ENCODE measurements around the gene KSR1. TPM values are rescaled to one million over a fixed set of nuclear protein-coding genes. Genes with fewer than 3 reads are reported as not detected.
"Not testable (repeated sequence)": the region's sequence is repeated elsewhere in the genome, so short reads cannot be mapped to it uniquely, and the experiment has no call there.

KSR1 gene
- total and polyA plus RNA-seq, 4 donors = 23.0 to 71.1 (median 47.0) TPM

DNA sequence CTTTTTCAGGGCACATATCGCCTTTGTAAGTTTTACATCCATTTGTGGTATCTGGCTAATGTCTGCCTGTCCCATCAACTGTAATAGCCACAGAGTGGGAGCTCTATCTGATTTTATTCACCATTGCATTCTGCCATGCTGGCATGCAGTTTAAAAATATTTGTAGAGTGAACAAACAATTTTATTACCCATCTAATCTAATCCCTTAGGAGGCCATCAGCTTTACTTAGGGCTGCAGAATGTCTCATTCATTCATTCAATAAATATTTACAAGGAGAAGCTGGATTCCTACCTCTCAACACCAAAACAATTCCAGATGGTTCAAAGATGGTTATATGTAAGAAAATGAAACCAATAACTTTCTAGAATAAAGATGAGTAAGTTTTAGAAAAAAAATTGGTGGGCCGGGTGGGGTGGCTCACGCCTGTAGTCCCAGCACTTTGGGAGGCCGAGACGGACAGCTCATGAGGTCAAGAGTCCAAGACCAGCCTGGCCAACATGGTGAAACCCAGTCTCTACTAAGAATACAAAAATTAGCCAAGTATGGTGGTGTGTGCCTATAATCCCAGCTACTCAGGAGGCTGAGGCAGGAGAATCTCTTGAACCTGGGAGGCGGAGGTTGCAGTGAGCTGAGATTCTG, 20.7 kb upstream of the KSR1 start:
- H3K4me1 ChIP-seq (ENCODE audit: control insufficient read depth, insufficient read depth, low read length); H3K36me3 ChIP-seq (ENCODE audit: control insufficient read depth, insufficient read depth, low read length); H3K4me3 ChIP-seq (ENCODE audit: low read depth, low read length); DNase-seq (ENCODE audit: low read depth in 4 of 6, low spot score in 6 of 6); H3K27me3 ChIP-seq (ENCODE audit: control insufficient read depth, insufficient read depth, low read length); H3K27ac ChIP-seq (ENCODE audit: low read depth, low read length); H3K9me3 ChIP-seq (ENCODE audit: control insufficient read depth, insufficient read depth, low read length): not testable (repeated sequence)
- WGBS (ENCODE audit: insufficient coverage) = 78% methylated on average over 4 of the region's 6 CpGs

DNA sequence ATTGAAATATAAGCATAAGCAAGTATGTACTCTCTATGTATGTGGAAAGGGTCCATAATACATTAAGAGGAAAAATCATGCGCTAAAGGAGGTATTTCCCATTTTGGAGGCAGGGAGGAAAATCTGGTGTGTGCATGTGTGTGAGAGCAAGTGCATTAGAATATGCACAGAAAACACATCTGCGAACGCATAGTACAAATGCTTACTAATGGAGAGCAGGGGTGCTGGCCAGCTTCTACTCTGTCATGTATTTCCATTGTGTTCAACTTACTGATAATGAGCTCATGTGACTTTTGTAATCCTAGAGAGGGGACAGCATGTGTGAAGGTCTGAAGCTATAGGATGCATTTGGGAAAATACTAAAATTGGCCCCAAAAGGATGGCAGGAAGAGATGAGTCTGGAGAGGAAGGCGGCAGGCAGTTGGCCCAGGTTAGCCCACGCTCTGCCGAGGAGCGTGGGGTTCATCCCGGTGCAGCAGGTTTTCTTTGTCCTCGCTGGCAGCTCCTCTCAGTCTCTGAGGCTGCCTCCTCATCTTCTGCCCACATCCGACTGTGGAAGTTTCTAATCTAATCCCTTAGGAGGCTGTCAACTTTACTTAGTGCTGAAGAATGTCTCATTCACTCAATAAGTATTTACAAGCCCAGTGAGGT, 17.8 kb upstream of the KSR1 start:
- Histone ChIP-seq H3K36me3 (ENCODE audit: control insufficient read depth, insufficient read depth, low read length) (no peaks in the 10 kb centered on the region), H3K4me1 (ENCODE audit: control insufficient read depth, insufficient read depth, low read length) (no peaks in the 10 kb centered on the region), H3K9me3 (ENCODE audit: control insufficient read depth, insufficient read depth, low read length) (no peaks in the 10 kb centered on the region), H3K27ac (ENCODE audit: low read depth, low read length) (no peak overlapping the region), H3K4me3 (ENCODE audit: low read depth, low read length) (no peak overlapping the region), H3K27me3 (ENCODE audit: control insufficient read depth, insufficient read depth, low read length) (no peaks in the 10 kb centered on the region)
- WGBS (ENCODE audit: insufficient coverage) = 90% methylated on average over 9 of the region's 10 CpGs
- no peak for DNase-seq (ENCODE audit: low read depth in 4 of 6, low spot score in 6 of 6)

DNA sequence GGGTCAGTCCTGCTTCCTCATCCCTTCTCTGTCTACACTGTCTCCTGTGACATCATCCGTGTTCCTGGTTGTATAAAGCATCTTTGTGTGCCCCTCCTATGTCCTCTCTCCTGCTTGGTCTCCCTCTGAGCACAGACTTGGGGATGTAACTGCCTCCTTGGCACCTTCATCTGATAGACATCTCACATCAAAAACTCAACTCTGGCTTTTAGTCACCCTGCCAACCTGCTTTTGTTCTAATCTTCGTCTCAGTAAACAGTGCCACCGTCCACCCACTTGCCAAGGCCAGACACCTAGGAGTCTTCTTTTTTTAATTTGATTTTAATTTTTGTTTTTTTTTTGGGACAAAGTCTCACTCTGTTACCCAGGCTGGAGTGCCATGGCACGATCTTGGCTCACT, 16.9 kb upstream of the KSR1 start:
- Histone ChIP-seq H3K9me3 (ENCODE audit: control insufficient read depth, insufficient read depth, low read length) (no peaks in the 10 kb centered on the region), H3K36me3 (ENCODE audit: control insufficient read depth, insufficient read depth, low read length) (no peaks in the 10 kb centered on the region), H3K27me3 (ENCODE audit: control insufficient read depth, insufficient read depth, low read length) (no peaks in the 10 kb centered on the region), H3K4me3 (ENCODE audit: low read depth, low read length) (no peak overlapping the region), H3K4me1 (ENCODE audit: control insufficient read depth, insufficient read depth, low read length) (no peaks in the 10 kb centered on the region), H3K27ac (ENCODE audit: low read depth, low read length) (no peak overlapping the region)
- no peak for DNase-seq (ENCODE audit: low read depth in 4 of 6, low spot score in 6 of 6)
- WGBS (ENCODE audit: insufficient coverage) = 67% methylated on average over 3 of the region's 4 CpGs

GRCh38 chr17:27442702-27443101, 13.5 kb upstream of the KSR1 start:
- H3K27me3 ChIP-seq (ENCODE audit: control insufficient read depth, insufficient read depth, low read length) = no peaks in the 10 kb centered on the region
- H3K36me3 ChIP-seq (ENCODE audit: control insufficient read depth, insufficient read depth, low read length) = no peaks in the 10 kb centered on the region
- no peaks in the 10 kb centered on the region for H3K9me3 ChIP-seq (ENCODE audit: control insufficient read depth, insufficient read depth, low read length)
- 28% methylated on average over 3 of the region's 5 CpGs for WGBS (ENCODE audit: insufficient coverage)
- no peak overlapping the region for H3K4me3 ChIP-seq (ENCODE audit: low read depth, low read length)
- no peak overlapping the region for H3K27ac ChIP-seq (ENCODE audit: low read depth, low read length)
- H3K4me1 ChIP-seq (ENCODE audit: control insufficient read depth, insufficient read depth, low read length) = no peaks in the 10 kb centered on the region
- no peak for DNase-seq (ENCODE audit: low read depth in 4 of 6, low spot score in 6 of 6)

- H3K4me3 ChIP-seq (ENCODE audit: low read depth, low read length) = no peak overlapping the region
- no peaks in the 10 kb centered on the region for H3K27me3 ChIP-seq (ENCODE audit: control insufficient read depth, insufficient read depth, low read length)
- no peaks in the 10 kb centered on the region for H3K36me3 ChIP-seq (ENCODE audit: control insufficient read depth, insufficient read depth, low read length)
- H3K9me3 ChIP-seq (ENCODE audit: control insufficient read depth, insufficient read depth, low read length) = no peaks in the 10 kb centered on the region
- no peak overlapping the region for H3K27ac ChIP-seq (ENCODE audit: low read depth, low read length)
- WGBS (ENCODE audit: insufficient coverage) = 89% methylated on average over 3 of the region's 6 CpGs
- no peaks in the 10 kb centered on the region for H3K4me1 ChIP-seq (ENCODE audit: control insufficient read depth, insufficient read depth, low read length)
- DNase-seq (ENCODE audit: low read depth in 4 of 6, low spot score in 6 of 6) = no peak
These were observed 12.8 kb upstream of the KSR1 start for GRCh38 chr17:27443491-27443890.

DNA sequence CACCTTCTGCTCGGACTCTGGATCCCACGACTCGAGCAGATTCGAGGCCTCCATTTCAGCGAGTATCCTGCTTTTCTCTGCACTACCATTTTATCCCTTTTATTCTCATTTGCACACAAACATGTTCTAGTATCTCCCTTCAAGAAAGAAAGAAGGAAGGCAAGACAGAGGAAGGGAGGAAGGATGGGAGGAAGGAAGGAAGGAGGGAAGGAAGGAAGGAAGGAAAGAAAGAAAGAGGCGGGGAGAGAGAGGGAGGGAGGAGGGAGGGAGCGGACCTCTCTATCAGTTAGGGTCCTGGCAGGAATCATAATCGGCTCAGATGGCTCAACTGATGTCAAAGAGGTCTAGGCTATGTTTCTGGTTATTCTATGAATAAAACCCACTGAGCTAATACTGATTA, 10.3 kb upstream of the KSR1 start:
- H3K27ac ChIP-seq (ENCODE audit: low read depth, low read length) = no peak overlapping the region

GRCh38 chr17:27446569-27447301, 9.5 kb upstream of the KSR1 start:
- H3K27ac ChIP-seq (ENCODE audit: low read depth, low read length) = no peak overlapping the region
- H3K36me3 ChIP-seq (ENCODE audit: control insufficient read depth, insufficient read depth, low read length) = no peaks in the 10 kb centered on the region
- no peaks in the 10 kb centered on the region for H3K27me3 ChIP-seq (ENCODE audit: control insufficient read depth, insufficient read depth, low read length)
- H3K4me1 ChIP-seq (ENCODE audit: control insufficient read depth, insufficient read depth, low read length) = no peaks in the 10 kb centered on the region
- peak in 1 of 6 donors; percentile 33 for DNase-seq (ENCODE audit: low read depth in 4 of 6, low spot score in 6 of 6)
- no peak overlapping the region for H3K4me3 ChIP-seq (ENCODE audit: low read depth, low read length)
- 100% methylated on average over 1 of the region's 6 CpGs for WGBS (ENCODE audit: insufficient coverage)
- no peaks in the 10 kb centered on the region for H3K9me3 ChIP-seq (ENCODE audit: control insufficient read depth, insufficient read depth, low read length)

More for the DNA sequence above, 10.3 kb upstream of the KSR1 start:
- H3K9me3 ChIP-seq (ENCODE audit: control insufficient read depth, insufficient read depth, low read length) = no peaks in the 10 kb centered on the region
- no peaks in the 10 kb centered on the region for H3K4me1 ChIP-seq (ENCODE audit: control insufficient read depth, insufficient read depth, low read length)
- WGBS (ENCODE audit: insufficient coverage) = 88% methylated on average over 1 of the region's 8 CpGs
- H3K4me3 ChIP-seq (ENCODE audit: low read depth, low read length) = no peak overlapping the region
- no peak for DNase-seq (ENCODE audit: low read depth in 4 of 6, low spot score in 6 of 6)
- no peaks in the 10 kb centered on the region for H3K36me3 ChIP-seq (ENCODE audit: control insufficient read depth, insufficient read depth, low read length)
- H3K27me3 ChIP-seq (ENCODE audit: control insufficient read depth, insufficient read depth, low read length) = no peaks in the 10 kb centered on the region

DNA sequence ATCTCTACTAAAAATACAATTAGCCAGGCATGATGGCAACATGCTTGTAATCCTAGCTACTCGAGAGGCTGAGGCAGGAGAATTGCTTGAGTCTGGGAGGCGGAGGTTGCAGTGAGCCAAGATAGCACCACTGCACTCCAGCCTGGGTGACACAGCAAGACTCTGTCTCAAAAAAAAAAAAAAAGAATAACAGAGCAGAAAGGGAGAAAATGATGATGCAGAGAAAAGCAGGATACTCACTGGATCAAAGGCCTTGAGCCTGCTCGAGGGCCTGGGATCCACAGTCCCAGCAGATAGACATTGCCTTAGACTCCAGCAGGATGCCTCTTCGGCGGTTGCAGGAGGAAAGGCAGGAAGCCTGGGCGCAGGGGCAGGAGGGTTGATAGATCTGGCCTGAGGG, 7.7 kb upstream of the KSR1 start:
- H3K9me3 ChIP-seq (ENCODE audit: control insufficient read depth, insufficient read depth, low read length); H3K27ac ChIP-seq (ENCODE audit: low read depth, low read length); H3K4me1 ChIP-seq (ENCODE audit: control insufficient read depth, insufficient read depth, low read length); DNase-seq (ENCODE audit: low read depth in 4 of 6, low spot score in 6 of 6); H3K36me3 ChIP-seq (ENCODE audit: control insufficient read depth, insufficient read depth, low read length); H3K4me3 ChIP-seq (ENCODE audit: low read depth, low read length); H3K27me3 ChIP-seq (ENCODE audit: control insufficient read depth, insufficient read depth, low read length): not testable (repeated sequence)
- 84% methylated on average over 5 of the region's 6 CpGs for WGBS (ENCODE audit: insufficient coverage)

DNA sequence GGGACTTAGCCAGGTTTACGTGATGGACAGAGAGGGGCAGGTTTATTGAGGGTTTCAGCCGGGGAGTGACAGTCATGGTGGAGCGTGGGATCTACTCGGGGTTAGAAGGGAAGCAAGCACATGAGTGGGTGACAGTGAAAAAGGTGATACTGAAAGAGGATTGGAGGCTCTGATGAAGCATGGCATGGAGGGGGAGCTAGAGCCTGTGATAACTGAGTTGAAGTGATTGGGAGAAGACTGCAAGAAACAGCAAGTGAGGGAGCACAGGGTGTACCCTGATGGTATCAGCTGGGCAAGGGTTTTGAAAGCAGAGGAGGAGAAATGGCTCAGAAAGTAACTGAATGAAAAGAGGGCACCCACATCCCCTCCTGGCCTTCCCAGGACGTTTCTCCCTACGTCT, 6.7 kb upstream of the KSR1 start:
- Histone ChIP-seq H3K9me3 (ENCODE audit: control insufficient read depth, insufficient read depth, low read length) (no peaks in the 10 kb centered on the region), H3K4me3 (ENCODE audit: low read depth, low read length) (no peak overlapping the region), H3K27ac (ENCODE audit: low read depth, low read length) (no peak overlapping the region), H3K27me3 (ENCODE audit: control insufficient read depth, insufficient read depth, low read length) (no peaks in the 10 kb centered on the region), H3K4me1 (ENCODE audit: control insufficient read depth, insufficient read depth, low read length) (no peaks in the 10 kb centered on the region), H3K36me3 (ENCODE audit: control insufficient read depth, insufficient read depth, low read length) (no peaks in the 10 kb centered on the region)
- WGBS (ENCODE audit: insufficient coverage) = 84% methylated on average over 6 of the region's 6 CpGs
- no peak for DNase-seq (ENCODE audit: low read depth in 4 of 6, low spot score in 6 of 6)

- Histone ChIP-seq H3K36me3 (ENCODE audit: control insufficient read depth, insufficient read depth, low read length) (no peaks in the 10 kb centered on the region), H3K9me3 (ENCODE audit: control insufficient read depth, insufficient read depth, low read length) (no peaks in the 10 kb centered on the region), H3K4me1 (ENCODE audit: control insufficient read depth, insufficient read depth, low read length) (no peaks in the 10 kb centered on the region), H3K27me3 (ENCODE audit: control insufficient read depth, insufficient read depth, low read length) (no peaks in the 10 kb centered on the region), H3K4me3 (ENCODE audit: low read depth, low read length) (no peak overlapping the region), H3K27ac (ENCODE audit: low read depth, low read length) (no peak overlapping the region)
- 87% methylated on average over 3 of the region's 5 CpGs for WGBS (ENCODE audit: insufficient coverage)
- DNase-seq (ENCODE audit: low read depth in 4 of 6, low spot score in 6 of 6) = no peak
These were observed 6.3 kb upstream of the KSR1 start for GRCh38 chr17:27449988-27450387.
